ENCODE data around the gene UBAC2. TPM values are rescaled to one million over a fixed set of nuclear protein-coding genes. Genes with fewer than 3 reads are reported as not detected.

Gene UBAC2
- total RNA-seq, 1 experiment from 2014 or later, result 103 TPM

GRCh38 chr13:99373436-99373835, 172.8 kb downstream of the UBAC2 start:
- H3K36me3 ChIP-seq (ENCODE audit: control insufficient read depth, insufficient read depth, low read length), result peaks cover 2% of the 10 kb centered on the region; the same call in 1 of the 2 replicates
- Mint-ChIP-seq H3K27me3 (ENCODE audit: insufficient read depth, unreplicated experiment) (no peaks in the 10 kb centered on the region), H3K36me3 (ENCODE audit: insufficient read depth, unreplicated experiment) (peaks cover 60% of the 10 kb centered on the region), H3K4me1 (ENCODE audit: low read depth, unreplicated experiment) (no peaks in the 10 kb centered on the region), H3K9me3 (ENCODE audit: unreplicated experiment) (no peaks in the 10 kb centered on the region), H3K4me3 (ENCODE audit: unreplicated experiment) (no peak overlapping the region), H3K27ac (ENCODE audit: unreplicated experiment) (no peak overlapping the region)
- TF ChIP-seq CTCF (IDR thresholded peaks at IDR 0.05; ENCODE audit: insufficient read depth in 1 of 2, low read depth in 1 of 2, low read length in 1 of 2, severe bottlenecking in 1 of 2, unreplicated experiment in 1 of 2), result no peak
- intact Hi-C loops (cut with micrococcal nuclease; ENCODE audit: unreplicated experiment), result no loop called here
- BruUV-seq (replicated peaks), result no TSS peak
- H3K4me3 ChIP-seq (ENCODE audit: low read depth, low read length), result no peak overlapping the region
- DNase-seq, result no peak
- H3K4me1 ChIP-seq, result no peaks in the 10 kb centered on the region
- POLR2A ChIA-PET, result no interaction called here
- CTCF ChIA-PET, result no interaction called here
- no peaks in the 10 kb centered on the region for H3K9me3 ChIP-seq
- H3K27me3 ChIP-seq (replicated peaks; ENCODE audit: control insufficient read depth, insufficient read depth, low read length), result no peaks in the 10 kb centered on the region

- intact Hi-C loops (cut with micrococcal nuclease; ENCODE audit: unreplicated experiment), result no loop called here
- POLR2A ChIA-PET, result no interaction called here
- no peak for TF ChIP-seq CTCF (IDR thresholded peaks at IDR 0.05; ENCODE audit: insufficient read depth in 1 of 2, low read depth in 1 of 2, low read length in 1 of 2, severe bottlenecking in 1 of 2, unreplicated experiment in 1 of 2)
Observed at GRCh38 chr13:99374169-99374991, 173.7 kb downstream of the UBAC2 start.

GRCh38 chr13:99374994-99375737, 174.5 kb downstream of the UBAC2 start:
- Histone ChIP-seq H3K4me1 (no peaks in the 10 kb centered on the region), H3K27me3 (replicated peaks; ENCODE audit: control insufficient read depth, insufficient read depth, low read length) (no peaks in the 10 kb centered on the region), H3K4me3 (ENCODE audit: low read depth, low read length) (no peak overlapping the region), H3K9me3 (no peaks in the 10 kb centered on the region), H3K36me3 (ENCODE audit: control insufficient read depth, insufficient read depth, low read length) (peaks cover 2% of the 10 kb centered on the region; the same call in 1 of the 2 replicates)
- Mint-ChIP-seq H3K27me3 (ENCODE audit: insufficient read depth, unreplicated experiment) (no peaks in the 10 kb centered on the region), H3K9me3 (ENCODE audit: unreplicated experiment) (no peaks in the 10 kb centered on the region), H3K4me1 (ENCODE audit: low read depth, unreplicated experiment) (no peaks in the 10 kb centered on the region), H3K36me3 (ENCODE audit: insufficient read depth, unreplicated experiment) (peaks cover 62% of the 10 kb centered on the region), H3K27ac (ENCODE audit: unreplicated experiment) (no peak overlapping the region), H3K4me3 (ENCODE audit: unreplicated experiment) (no peak overlapping the region)
- intact Hi-C loops (cut with micrococcal nuclease; ENCODE audit: unreplicated experiment), result no loop called here
- no TSS peak for BruUV-seq (replicated peaks)
- DNase-seq, result no peak
- POLR2A ChIA-PET, result no interaction called here
- TF ChIP-seq CTCF (IDR thresholded peaks at IDR 0.05; ENCODE audit: insufficient read depth in 1 of 2, low read depth in 1 of 2, low read length in 1 of 2, severe bottlenecking in 1 of 2, unreplicated experiment in 1 of 2), result no peak
- CTCF ChIA-PET, result interaction anchor here (0.7 kb wide), 1 partner anchor 151 kb away, joined by 4 read pairs; no protein-coding TSS in a partner anchor

More at GRCh38 chr13:99374169-99374991, 173.7 kb downstream of the UBAC2 start:
- Mint-ChIP-seq H3K4me1 (ENCODE audit: low read depth, unreplicated experiment) (no peaks in the 10 kb centered on the region), H3K9me3 (ENCODE audit: unreplicated experiment) (no peaks in the 10 kb centered on the region), H3K27me3 (ENCODE audit: insufficient read depth, unreplicated experiment) (no peaks in the 10 kb centered on the region), H3K27ac (ENCODE audit: unreplicated experiment) (no peak overlapping the region), H3K36me3 (ENCODE audit: insufficient read depth, unreplicated experiment) (peaks cover 59% of the 10 kb centered on the region), H3K4me3 (ENCODE audit: unreplicated experiment) (no peak overlapping the region)
- Histone ChIP-seq H3K4me3 (ENCODE audit: low read depth, low read length) (no peak overlapping the region), H3K9me3 (no peaks in the 10 kb centered on the region), H3K4me1 (no peaks in the 10 kb centered on the region), H3K36me3 (ENCODE audit: control insufficient read depth, insufficient read depth, low read length) (peaks cover 2% of the 10 kb centered on the region; the same call in 1 of the 2 replicates), H3K27me3 (replicated peaks; ENCODE audit: control insufficient read depth, insufficient read depth, low read length) (no peaks in the 10 kb centered on the region)
- CTCF ChIA-PET, result no interaction called here
- DNase-seq, result no peak
- BruUV-seq (replicated peaks), result no TSS peak
